ENCODE results near the gene HEMGN.

Gene HEMGN

DNA sequence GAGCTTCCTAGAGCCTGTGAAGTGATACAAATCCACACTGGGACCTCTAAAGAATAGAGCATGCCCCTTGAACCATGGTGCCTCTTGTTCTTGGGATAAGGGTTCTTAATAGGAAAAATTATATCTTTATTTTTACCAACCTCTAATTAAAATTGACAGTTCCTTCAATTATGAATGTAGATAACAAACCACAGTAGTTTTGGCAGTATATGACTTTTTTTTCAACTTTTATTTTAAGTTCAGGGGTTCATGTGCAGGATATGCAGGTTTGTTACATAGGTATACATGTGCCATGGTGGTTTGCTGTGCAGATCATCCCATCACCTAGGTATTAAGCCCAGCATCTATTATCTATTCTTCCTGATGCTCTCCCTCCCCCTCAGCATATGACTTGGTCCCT lies 974 bp downstream of the HEMGN start:
- no peak for DNase-seq (ENCODE audit: low read depth)
- H3K4me3 ChIP-seq (ENCODE audit: low read depth, low read length): no peak overlapping the region
- TF ChIP-seq, protein P1, sequence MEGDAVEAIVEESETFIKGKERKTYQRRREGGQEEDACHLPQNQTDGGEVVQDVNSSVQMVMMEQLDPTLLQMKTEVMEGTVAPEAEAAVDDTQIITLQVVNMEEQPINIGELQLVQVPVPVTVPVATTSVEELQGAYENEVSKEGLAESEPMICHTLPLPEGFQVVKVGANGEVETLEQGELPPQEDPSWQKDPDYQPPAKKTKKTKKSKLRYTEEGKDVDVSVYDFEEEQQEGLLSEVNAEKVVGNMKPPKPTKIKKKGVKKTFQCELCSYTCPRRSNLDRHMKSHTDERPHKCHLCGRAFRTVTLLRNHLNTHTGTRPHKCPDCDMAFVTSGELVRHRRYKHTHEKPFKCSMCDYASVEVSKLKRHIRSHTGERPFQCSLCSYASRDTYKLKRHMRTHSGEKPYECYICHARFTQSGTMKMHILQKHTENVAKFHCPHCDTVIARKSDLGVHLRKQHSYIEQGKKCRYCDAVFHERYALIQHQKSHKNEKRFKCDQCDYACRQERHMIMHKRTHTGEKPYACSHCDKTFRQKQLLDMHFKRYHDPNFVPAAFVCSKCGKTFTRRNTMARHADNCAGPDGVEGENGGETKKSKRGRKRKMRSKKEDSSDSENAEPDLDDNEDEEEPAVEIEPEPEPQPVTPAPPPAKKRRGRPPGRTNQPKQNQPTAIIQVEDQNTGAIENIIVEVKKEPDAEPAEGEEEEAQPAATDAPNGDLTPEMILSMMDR (IDR thresholded peaks at IDR 0.05; ENCODE audit: low read depth, low read length, missing control alignments): no peak

DNA sequence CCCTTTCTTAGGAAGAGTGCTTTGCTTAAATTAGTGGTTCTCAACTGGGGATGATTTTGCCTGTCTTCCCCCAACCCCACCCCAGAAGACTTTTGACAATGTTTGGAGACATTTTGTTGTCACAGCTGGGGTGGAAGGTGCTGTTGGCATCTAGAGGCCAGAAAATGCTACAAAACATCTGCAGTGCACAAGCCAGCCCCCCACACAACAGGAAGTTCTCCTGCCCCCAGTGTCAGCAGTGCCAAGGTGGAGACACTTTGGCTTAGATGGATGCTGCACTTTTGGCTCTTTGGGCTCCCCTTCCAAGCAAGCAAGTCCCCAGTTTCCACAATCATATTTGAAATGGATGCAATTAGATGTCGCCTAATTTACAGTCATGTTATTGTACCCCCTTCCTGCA lies 2.7 kb downstream of the HEMGN start:
- TF ChIP-seq, protein P1 (IDR thresholded peaks at IDR 0.05; ENCODE audit: low read depth, low read length, missing control alignments): no peak
- DNase-seq (ENCODE audit: low read depth): no peak
- no peak overlapping the region for H3K4me3 ChIP-seq (ENCODE audit: low read depth, low read length)

DNA sequence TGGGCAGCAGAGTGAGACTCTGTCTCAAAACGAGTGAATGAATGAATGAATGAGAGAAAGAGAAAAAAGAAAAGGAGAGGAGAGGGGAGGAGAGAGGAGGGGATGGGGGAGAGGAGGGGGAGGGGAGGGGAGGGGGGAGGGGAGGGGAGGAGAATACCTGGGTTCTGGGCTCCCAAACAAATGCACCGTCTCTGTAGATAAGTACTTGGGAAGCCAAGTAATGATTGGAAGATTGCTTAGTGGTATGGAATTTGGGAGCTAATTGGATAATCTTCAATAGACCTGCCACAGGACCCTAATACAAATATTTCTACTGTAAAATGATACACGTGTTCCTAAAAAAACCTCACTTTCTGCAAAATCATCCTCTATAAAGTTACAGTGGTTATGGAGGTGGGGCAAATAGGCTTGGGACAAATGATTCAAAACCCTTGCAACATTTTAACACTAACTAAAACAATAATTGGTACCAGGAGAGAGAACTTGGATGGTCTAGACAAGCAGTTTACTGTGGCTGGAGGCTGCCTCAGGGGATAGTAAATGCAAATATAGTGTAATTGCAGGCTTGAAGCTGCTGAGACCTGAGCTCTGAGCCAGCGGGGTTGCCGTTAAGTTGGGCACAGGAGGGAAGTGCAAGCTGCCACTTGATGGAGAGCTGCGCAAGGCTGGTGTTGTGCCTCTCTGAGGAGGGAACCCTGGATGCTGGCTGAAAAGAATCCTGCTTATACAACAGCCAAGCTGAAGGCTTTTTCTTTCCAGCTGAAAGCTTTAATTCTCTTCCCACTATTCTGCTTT lies 3.5 kb downstream of the HEMGN start:
- DNase-seq (ENCODE audit: low read depth): no peak
- TF ChIP-seq, protein P1 (IDR thresholded peaks at IDR 0.05; ENCODE audit: low read depth, low read length, missing control alignments): no peak
- H3K4me3 ChIP-seq (ENCODE audit: low read depth, low read length): no peak overlapping the region

DNA sequence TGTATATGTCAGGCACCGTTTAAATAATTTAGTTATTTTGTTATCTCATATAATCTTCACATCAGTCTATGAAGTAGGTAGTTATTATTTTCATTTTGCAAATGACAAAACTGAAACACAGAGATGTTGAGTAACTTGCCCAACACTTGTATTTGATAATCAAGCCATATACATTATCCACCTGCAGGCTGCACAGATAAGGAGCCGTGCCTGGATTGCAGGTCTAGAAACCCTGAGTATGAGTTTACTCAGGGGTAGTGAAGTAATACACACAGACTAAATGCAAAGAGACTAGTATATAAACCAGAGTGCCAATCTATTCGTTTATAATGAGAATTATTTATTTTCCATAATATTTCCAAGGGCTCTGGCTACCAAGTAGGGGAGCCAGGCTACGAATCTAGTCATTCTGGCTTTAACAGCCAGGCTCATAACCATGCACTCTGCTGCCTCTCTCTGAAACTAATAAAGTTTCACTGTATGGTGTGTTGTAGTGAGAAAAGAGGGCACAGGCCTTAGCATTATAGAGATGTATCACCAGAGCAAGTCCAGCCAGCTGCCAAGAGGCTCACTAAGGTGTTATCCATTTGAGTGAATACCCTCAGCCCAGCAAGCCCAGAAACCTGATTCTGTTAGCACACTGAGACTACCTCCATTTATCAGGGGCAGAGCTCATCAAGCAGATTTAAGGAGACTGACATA lies 4.5 kb downstream of the HEMGN start:
- TF ChIP-seq, protein P1 (IDR thresholded peaks at IDR 0.05; ENCODE audit: low read depth, low read length, missing control alignments): no peak
- DNase-seq (ENCODE audit: low read depth): no peak
- no peak overlapping the region for H3K4me3 ChIP-seq (ENCODE audit: low read depth, low read length)

DNA sequence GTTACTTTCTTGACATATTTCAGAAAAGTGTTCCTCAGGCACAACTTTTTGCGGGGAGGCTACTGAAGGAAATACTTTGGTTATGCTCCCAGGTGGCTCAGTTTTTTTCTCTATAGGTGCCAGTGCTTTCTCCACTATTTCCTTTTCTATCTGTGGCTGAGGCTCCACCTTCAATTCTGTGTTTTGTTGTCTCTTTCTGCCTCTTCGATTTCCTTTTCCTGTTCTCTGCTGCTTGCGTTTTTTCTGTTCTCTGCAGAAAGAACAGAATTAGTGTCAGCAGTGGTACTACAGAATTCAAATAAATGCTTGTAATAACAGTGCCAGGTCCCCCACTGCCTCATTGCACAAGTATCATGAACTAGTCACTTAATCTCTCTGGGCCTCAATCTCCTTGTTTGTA lies 7.0 kb downstream of the HEMGN start:
- H3K4me3 ChIP-seq (ENCODE audit: low read depth, low read length): no peak overlapping the region
- TF ChIP-seq, protein P1 (IDR thresholded peaks at IDR 0.05; ENCODE audit: low read depth, low read length, missing control alignments): no peak
- DNase-seq (ENCODE audit: low read depth): no peak

DNA sequence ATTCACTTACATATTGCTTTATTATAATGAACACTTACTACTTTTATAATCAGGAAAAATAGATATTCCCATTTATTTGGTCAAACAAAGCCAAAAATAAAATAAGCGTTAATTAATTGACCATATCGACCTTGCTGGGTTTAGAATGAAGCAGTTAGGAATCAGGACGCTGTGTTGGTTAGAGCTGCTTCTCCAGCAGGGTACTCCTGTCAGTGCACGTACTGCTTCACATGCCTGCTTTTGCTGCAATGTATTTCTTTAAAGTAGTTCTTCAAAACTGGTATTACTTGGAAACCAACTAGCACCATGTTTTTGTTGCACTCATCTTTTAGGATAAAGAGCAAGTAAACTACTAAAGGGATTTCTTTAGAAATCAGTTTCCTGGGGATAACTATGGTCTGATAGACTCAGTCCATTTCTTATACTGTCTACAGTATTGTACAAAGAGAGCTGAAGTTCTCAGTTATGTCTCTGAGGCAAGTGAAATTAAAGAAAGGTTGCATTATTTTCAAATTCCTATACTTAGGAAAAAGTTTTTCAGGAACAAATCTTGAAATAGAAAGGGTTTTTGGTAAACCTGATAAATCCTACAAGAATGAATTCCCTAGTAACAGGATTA lies 8.9 kb downstream of the HEMGN start:
- no peak overlapping the region for H3K4me3 ChIP-seq (ENCODE audit: low read depth, low read length)
- DNase-seq (ENCODE audit: low read depth): no peak
- TF ChIP-seq, protein P1 (IDR thresholded peaks at IDR 0.05; ENCODE audit: low read depth, low read length, missing control alignments): no peak

All from GM12864 (cell line).